Body of pancreas (tissue), 4 donors: ENCODE results near the gene MVB12A.

Experiments used
- POLR2A ChIP-seq, 3 donors: fragments of 450-650 bp; IDR thresholded peaks; one replicate each; pipeline ENCODE4 v1.6.1; 2016; ENCODE audit warnings: antibody characterized with exemption in 3 of 3, mild to moderate bottlenecking in 2 of 3
- TF ChIP-seq, protein P1 (sequence below), 7 experiments: fragments of 450-650 bp in 4 of 7; fragments of 200-600 bp in 3 of 7; sonication (generic) in 3 of 7; IDR thresholded peaks; one replicate each; pipeline ENCODE4 v1.5.1; 2016 to 2019; ENCODE audit warnings: antibody characterized with exemption in 7 of 7

DNA sequence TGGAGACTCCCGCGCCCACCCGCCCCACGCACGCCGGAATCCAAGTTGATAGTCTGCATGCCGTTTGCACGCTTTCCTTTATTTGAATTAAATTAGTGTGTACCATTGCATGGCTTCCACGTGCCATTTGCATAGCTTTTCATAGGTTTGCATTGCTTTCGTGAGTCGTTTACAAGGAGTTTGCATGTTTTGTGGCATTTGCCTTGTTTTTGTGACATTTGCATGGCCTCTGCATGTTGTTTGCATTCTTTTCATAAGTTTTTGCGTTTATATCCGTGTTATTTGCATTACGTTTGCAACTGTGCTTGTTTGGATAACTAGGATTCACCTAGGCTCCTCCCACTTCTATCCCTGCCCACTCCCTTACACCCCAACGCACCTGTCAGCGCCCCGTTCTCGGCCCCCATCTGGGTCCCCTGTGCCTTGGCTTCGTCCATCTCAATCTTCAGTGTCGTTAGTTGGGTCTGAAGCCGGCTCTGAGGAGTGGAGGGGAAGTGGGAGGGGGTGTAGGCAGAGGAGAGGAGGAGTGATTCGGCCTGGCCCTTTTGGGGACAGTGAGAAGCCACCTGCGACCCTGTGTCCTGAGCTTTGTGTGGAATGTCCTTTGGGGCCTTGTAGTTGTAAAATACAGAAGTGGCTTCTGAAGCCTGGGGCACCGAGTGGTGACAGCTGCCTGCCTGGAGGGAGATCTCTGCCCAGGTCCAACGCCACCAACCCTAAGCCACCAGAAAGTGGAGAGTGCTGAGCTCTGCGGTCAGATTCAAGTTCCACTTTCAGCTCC lies 28.3 kb upstream of the MVB12A start:
- TF ChIP-seq, protein P1, sequence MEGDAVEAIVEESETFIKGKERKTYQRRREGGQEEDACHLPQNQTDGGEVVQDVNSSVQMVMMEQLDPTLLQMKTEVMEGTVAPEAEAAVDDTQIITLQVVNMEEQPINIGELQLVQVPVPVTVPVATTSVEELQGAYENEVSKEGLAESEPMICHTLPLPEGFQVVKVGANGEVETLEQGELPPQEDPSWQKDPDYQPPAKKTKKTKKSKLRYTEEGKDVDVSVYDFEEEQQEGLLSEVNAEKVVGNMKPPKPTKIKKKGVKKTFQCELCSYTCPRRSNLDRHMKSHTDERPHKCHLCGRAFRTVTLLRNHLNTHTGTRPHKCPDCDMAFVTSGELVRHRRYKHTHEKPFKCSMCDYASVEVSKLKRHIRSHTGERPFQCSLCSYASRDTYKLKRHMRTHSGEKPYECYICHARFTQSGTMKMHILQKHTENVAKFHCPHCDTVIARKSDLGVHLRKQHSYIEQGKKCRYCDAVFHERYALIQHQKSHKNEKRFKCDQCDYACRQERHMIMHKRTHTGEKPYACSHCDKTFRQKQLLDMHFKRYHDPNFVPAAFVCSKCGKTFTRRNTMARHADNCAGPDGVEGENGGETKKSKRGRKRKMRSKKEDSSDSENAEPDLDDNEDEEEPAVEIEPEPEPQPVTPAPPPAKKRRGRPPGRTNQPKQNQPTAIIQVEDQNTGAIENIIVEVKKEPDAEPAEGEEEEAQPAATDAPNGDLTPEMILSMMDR (IDR thresholded peaks at IDR 0.05), result no peak
- no peak for TF ChIP-seq POLR2A (IDR thresholded peaks at IDR 0.05)
